ENCODE measurements around the gene CCDC6.

DNA sequence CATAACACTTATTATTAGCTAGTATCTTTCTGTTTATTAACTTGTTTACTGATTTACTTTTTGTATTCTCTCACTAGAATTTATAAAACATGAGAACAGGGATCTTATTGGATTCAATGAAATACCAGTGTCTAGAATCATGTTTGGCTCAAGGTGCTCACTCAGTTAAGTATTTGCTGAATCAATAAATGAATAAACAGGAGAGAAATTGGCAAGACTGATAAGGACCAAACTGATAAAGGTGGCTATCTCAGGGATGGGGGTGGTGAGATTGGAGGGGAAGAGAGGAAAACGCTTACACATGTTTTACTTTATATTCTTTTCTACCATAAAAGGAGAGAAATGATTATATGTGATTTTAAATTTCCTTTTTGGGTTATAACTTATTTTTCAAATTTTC lies 43.3 kb upstream of the CCDC6 start:
- TF ChIP-seq, protein P1, sequence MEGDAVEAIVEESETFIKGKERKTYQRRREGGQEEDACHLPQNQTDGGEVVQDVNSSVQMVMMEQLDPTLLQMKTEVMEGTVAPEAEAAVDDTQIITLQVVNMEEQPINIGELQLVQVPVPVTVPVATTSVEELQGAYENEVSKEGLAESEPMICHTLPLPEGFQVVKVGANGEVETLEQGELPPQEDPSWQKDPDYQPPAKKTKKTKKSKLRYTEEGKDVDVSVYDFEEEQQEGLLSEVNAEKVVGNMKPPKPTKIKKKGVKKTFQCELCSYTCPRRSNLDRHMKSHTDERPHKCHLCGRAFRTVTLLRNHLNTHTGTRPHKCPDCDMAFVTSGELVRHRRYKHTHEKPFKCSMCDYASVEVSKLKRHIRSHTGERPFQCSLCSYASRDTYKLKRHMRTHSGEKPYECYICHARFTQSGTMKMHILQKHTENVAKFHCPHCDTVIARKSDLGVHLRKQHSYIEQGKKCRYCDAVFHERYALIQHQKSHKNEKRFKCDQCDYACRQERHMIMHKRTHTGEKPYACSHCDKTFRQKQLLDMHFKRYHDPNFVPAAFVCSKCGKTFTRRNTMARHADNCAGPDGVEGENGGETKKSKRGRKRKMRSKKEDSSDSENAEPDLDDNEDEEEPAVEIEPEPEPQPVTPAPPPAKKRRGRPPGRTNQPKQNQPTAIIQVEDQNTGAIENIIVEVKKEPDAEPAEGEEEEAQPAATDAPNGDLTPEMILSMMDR (IDR thresholded peaks at IDR 0.05 in 2 of 3, conservative IDR thresholded peaks at IDR 0.05 in 1 of 3; ENCODE audit: insufficient read depth in 2 of 3, low read depth in 1 of 3, low read length in 3 of 3), result no peak
- TF ChIP-seq ESRRA (IDR thresholded peaks at IDR 0.05; ENCODE audit: borderline replicate concordance, low read depth), result no peak
- TF ChIP-seq, protein P2, sequence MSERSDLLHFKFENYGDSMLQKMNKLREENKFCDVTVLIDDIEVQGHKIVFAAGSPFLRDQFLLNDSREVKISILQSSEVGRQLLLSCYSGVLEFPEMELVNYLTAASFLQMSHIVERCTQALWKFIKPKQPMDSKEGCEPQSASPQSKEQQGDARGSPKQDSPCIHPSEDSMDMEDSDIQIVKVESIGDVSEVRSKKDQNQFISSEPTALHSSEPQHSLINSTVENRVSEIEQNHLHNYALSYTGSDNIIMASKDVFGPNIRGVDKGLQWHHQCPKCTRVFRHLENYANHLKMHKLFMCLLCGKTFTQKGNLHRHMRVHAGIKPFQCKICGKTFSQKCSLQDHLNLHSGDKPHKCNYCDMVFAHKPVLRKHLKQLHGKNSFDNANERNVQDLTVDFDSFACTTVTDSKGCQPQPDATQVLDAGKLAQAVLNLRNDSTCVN (CRISPR knock-in tag; IDR thresholded peaks at IDR 0.05), result no peak
